HG03565 (cell line): ENCODE measurements around the gene TBX3.
A peak's percentile ranks its signal among the peaks of the same experiment; 100 is the strongest.
"Not testable (repeated sequence)": the region's sequence is repeated elsewhere in the genome, so short reads cannot be mapped to it uniquely, and the experiment has no call there.

Experiments
- ATAC-seq: cut with Tn5 transposase; IDR thresholded peaks from one replicate; pipeline ENCODE4 v1.9.1; 2021; ENCODE audit warnings: mild to moderate bottlenecking, moderate library complexity; ENCODE audit not compliant: unreplicated experiment

Gene TBX3

DNA sequence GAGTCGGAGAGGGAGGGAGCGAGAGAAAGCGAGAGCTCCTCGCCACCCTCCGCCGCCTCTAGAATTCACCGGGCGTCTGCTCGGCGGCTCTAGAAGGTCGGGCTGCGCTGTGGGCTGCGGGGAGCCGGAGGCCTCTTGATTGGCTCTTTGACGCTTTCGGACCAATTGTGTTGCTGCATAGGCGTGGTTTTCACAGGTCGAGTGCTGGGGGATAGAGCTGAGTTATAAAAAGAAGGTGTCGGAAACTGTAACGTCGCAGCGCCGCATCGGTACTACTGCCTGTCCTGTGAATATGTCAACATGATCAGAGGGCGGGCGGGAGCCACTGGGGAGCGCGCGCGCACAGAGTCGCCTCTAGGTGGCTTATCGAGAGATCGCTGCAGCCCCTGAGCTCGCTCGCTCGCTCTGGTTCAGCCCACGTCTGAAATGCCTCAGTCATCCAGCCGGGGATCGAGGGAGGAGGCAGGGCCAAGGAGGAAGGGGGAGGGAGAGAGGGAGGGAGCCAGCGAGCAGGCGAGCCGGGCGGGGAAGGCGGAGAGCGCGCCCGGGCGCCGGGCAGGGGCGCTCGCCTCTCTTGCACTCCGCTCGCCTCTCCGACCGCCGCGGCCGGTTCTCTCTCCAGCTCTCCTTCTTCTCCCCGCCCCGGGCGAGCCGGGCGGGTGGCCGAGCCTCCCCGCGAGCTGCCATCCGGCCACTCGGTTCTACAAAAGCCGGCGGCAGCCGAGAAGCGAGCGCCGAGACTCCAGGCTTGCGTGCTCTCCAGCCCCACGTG, at the start of gene TBX3:
TSS of gene TBX3 (minus strand) at position 78 of the 772 bp plus-strand sequence. CDS start 975 bp downstream, outside the sequence.
- peak; percentile 51 for ATAC-seq

DNA sequence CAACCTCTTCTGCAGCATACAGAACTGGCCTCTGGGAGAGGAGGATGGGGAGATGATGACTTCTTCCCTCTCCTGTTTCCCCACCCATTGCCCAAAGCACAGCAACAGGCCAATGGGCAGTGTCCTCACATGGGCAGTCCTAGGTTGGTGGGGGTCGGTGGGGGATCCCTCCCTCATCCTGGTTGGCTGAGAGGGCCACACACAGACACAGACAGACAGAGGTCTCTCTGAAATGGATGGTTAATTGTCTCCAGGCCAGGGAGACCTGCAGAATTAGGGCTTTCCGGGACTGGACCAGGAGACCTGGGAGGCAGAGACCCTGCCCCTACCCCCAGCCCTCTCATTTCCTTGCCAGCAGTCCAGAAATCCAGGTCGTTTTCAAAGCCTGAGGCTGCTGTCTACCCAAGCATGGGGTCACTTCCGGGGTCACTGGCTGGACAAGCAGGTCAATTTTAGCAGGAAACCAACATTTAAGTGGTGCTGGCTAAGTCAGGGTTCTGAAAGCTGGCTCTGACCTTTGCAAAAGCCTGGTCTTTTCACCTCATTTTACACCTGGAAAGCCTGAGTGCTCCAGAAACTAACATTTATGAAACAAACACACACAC, 48.6 kb upstream of the TBX3 start:
- no peak for ATAC-seq

DNA sequence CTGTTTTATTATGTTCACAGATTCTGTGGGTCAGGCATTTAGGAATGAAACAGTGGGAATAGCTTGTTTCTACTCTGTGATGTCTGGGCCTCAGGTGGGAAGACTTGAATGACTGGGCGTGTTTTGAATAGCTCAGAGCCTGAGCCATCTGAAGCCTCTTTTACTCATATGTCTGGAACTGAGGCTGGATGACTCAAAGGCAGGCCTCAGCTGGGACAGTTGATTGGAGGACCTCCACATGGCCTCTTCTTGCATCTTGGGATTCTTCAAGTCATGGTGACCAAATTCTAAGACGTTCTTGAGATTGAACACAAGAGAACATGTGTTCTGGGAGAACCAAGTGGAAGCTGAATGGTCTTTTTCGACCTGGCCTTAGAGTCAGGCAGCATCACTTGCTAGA, 45.8 kb upstream of the TBX3 start:
- ATAC-seq = no peak

DNA sequence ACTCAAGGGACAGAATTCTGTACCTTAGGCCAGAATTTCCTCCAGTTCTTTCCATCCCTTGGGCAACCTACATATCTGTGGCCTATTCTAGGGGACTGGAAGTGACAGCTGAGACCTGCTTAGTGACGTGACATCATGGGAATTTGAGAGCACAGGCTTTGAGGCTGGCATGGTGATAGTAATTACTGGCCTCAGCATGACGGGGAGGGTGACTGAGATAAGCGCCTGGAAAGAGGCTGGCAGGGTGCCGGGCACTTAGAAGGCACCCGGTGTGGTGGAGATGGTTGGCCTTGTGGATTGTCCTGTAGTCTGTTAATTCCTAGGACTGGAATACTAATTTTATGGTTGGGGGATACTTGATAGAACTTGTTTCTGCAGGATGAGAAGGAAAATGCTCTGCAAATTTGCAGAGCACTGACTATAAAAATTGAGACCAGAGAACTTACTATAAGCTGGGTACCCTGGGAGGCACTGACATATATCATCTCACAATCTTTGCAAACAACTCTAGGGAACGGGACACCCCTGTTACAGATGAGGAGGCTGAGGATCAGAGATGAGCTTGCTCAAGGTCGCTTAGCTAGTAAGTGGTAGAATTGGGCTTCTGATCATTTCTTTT, 42.2 kb upstream of the TBX3 start:
- ATAC-seq = no peak

DNA sequence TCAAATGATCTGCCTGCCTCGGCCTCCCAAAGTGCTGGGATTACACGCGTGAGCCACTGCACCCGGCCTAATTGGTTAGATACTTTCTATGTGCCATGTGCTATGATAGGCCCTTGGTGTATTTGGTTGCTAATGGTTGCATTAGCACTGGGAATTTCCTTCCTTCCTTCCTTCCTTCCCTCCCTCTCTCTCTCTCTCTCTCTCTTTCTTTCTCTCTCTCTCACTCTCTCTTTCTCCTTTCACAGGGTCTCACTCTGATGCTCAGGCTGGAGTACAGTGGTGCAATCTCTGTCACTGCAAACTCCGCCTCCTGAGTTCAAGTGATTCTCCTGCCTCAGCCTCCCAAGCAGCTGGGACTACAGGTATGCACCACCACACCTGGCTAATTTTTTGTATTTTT, 38.2 kb upstream of the TBX3 start:
- ATAC-seq = not testable (repeated sequence)

DNA sequence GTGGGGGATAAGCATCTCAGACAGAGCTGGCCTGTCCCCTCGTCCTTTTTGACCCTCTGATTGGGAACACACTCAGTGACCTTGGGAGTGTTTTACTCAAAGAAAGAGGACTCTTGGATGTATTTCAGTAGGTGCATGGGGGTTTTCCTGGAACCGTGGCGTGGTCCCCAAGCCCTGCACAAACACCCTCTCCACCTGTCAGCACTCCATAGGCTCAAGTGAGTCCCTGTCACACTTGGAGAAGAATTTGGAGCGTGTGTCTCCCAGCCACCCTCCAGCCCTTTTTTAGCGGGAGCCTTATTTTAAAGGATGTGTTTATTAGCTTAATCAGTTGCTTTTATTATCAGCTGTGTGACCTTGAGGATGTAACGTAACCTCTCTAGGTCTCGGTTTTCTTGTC, 37.3 kb upstream of the TBX3 start:
- ATAC-seq = no peak

DNA sequence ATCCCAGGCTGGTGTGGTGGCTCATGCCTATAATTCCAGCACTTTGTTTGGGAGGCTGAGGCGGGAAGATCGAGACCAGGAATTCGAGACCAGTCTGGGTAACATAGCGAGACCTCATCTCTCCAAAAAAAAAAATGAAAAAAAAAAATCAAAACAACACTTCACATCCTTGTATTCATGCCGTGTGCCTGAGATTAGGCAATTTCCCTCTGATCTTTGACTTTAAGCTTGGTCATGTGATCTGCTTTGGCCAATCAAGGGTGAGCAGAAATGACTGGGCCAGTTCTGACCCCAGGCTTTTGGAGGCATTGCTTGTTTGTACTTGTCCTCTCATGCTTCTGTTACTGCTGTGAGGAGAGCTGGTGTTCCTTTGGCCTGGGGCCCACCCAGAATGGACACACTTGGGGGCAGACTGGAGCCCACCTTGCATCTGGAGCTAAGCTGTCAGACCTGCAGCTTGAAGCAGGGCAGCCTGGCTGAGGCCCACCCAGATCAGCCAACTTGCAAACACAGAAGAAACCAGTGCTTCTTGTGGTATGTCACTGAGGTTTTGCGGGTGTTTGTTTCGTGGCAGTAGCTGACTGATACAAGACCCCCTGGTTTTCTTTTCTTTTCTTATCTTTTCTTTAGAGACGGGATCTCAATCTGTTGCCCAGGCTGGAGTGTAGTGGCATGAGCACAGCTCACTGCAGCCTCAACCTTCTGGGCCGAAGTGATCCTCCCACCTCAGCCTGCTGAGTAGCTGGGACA, 29.7 kb upstream of the TBX3 start:
- ATAC-seq = no peak

DNA sequence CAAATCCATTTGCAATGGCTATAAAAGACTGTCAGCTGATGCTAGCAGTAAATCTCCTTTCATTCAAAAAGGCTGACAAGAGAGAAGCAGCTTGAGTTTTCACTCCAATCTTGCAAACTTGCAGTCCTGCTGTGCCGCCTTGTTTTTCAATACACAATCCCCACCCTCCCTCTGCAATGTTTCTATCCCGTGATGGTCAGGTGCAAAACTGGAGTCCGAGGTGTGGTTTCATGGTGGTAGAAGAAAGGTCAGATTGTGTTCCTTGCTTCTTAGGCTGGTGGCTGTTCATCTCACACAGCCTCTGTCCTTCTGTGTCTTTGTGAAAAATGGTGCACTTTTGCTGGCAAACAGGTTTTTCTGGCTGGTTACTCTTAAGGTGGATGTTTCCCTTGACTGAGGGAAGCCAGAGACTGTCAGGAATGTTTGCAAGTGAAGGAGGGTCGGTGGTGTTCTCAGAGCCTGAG, 27.7 kb upstream of the TBX3 start:
- ATAC-seq = no peak

DNA sequence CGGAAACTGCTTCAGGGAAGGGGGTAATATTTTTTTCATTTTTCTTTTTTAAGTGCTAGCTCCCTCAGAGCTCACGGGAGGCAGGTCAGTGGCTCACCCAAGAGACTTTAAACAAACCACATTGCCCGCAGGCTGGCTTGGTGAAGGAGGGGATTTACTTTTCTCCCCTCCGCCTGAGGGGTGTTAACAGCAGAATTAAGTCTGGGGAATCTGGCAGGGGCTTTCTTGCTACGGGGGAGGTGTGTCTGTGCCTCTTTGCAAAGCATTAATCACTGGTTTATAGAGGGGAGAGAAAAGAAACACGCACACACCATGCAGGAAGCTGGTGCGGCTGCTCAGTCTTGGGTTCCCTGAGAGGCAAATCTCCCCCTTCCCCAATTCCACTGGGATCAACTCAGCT, 26.2 kb upstream of the TBX3 start:
- no peak for ATAC-seq

DNA sequence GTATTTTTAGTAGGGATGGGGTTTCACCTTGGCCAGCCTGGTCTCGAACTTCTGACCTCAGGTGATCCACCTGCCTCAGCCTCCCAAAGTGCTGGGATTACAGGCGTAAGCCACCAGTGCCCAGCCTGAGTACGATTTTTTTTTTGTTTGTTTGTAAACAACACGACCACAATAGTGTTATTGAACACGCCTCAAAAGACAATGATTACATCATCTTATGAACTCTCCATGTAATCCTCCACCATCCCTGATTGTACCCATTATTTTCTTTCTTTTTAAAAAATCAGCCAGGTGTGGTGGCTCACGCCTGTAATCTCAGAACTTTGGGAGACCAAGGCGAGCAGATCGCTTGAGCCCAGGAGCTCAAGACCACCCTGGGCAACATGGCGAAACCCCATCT, 25.1 kb upstream of the TBX3 start:
- no peak for ATAC-seq

DNA sequence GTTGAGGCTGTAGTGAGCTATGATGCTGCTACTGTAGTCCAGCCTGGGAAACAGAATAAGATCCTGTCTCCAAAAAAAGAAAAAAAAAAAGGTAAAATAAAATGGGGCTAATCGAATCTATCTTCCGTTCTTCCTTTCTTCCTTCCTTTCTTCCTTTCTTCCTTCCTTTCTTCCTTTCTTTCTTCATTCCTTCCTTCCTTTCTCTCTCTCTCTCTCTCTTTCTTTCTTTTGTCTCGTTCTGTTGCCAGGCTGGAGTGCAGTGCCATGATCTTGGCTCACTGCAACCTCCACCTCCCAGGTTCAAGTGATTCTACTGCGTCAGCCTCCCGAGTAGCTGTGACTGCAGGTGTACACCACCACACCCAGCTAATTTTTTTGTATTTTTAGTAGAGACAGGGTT, 24.6 kb upstream of the TBX3 start:
- not testable (repeated sequence) for ATAC-seq

DNA sequence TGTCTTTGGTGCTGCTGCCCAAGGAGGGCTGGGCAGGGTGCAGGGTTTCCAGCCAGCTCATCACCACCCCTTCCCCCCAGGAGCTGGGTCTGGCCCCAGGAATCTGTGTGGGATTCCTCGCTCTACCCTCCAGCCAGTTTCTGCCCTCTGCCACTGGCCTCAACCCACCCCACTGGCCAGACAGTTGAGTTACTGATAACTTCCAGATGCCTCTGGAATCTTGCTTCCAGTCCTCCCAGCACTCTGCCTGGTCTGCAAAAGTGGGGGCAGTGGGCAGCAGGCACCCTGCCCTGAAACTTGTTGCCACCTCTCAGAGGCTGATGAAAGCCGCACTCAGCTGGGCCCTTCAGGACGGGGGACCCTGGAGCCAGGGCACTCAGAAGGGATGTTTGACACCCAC, 20.1 kb upstream of the TBX3 start:
- no peak for ATAC-seq

DNA sequence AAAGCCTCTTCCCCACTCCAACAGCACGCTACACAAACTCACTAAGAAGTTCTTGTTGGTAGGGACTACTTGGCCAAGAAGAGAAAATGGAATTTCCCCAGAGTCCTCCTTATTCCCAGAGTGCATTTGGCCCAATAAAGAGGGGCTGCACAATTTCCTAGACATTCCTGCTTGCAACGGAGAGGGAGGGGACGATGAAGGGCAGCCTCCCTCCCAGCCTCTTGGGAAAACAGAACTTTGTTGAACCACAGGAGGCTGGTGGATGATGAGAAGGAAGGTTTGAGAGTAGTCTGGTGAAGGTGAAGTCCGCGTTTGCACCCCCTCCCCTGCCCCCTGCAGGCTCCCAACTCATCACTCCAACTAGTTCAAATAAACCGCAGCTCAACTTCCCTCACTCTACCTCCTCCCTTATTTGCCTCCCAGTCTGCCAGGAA, 19.1 kb upstream of the TBX3 start:
- no peak for ATAC-seq

DNA sequence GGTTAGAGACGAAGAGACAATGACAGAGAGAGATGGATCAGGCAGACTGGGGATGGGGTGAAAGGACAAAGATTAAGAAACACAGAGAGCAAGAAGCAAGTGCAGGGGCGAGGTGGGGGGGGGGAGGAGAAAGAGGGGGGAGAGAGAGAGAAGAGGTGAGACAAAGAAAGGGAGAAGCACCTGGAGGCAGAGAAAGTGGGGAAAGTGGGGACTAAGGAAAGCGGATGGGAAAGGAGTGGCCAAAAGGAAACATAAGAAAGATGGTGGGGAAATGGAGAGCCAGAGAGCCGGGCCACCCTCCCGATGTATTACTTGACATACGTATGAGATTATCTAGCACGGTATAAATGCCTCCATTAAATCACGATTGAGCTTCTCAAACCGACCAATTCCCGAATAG, 18.5 kb upstream of the TBX3 start:
- ATAC-seq = no peak

DNA sequence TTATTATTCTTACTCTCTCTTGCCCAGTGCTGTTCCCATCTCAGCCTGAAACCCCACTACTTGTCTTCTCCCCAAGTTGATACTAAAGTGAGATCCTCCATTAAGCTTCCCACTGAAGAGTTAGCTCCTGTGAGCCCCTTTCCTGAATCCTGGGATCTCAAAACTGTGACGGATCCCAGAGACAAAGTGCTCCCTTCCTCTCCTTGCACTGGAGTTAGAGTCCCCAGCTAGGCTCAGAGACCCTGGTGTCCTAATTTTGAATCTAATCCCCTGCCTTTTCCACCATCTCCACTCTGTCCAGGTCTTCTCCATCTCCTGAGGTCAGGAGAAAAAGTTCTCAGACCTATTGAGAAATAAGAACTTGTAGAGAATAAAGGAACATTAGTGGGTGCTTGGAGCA, 17.6 kb upstream of the TBX3 start:
- ATAC-seq = no peak

DNA sequence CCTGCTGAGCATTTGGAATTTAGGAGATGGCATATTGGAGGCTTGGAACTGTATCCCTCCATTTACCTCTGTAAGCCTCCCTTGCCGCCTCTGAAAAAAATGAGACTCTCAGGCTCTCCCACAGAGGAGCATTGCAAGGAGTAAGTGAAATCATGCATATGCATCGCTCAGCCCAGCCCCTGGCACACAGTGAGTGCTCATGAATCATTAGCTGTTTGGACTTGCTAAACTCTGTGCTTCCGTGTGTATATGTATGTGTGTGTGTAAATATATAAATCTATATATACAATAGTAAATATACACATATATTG, 17.1 kb upstream of the TBX3 start:
- ATAC-seq = no peak

DNA sequence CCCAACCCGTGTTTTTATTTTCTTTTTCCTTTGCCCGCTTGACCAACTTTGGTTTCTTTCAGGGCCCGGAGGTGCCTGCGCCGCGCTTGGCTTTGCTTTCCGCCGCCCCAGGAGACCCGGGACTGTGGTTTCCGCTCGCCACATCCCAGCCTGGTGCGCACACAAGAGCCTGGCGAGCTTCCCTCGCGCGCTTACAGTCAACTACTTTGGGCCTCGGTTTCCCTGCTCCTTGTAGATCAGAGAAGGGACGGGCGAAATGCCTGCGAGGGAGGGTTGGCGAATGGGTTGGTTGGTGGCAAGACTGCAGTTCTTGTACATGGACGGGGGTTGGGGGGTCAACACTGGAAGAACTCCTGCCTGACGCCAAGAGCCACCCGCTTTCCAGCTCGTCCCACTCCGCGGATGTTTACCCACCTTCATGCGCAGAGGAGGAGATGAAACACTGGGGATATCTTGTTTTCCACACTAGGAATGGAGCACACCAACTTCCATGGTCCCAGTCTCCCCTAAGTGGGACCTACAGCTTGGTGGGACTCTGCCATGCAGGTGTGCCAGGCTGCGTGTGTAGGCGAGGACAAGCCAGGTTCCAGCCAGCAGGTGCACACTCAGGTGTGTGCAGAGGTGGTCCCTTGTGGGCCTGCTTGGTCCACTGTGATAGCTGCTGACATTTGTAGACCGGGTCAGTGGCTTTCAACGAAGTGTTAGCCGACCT, 16.6 kb upstream of the TBX3 start:
- ATAC-seq = no peak

DNA sequence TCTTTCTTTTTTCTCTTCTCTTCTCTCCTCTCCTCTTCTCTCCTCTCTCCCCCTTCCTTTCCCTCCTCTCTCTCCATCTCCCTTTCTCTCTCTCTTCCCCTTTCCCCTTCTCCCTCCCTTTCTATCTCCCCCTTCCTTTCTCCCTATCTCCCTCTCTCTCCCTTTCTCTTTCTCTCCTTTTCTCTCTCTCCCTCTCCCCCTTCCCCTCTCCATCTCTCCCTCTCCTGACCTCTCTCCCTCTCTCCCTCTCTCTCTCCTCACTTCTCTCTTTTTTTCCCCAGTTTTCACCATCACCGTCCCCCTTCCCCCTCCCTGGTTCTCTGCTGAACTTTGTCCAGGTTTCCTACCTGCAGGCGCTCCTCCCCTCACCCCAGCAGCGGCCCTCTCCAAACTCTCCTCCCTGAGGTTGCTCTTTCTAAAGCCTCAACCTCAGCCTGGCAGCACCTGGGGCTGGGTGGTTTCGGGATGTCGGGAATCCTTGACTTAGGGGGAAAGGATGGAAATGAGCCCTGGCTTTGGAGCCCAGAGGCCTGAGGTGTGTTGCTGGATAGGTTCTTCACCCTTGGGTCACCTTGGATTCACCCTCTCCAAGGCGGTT, 14.7 kb upstream of the TBX3 start:
- no peak for ATAC-seq

DNA sequence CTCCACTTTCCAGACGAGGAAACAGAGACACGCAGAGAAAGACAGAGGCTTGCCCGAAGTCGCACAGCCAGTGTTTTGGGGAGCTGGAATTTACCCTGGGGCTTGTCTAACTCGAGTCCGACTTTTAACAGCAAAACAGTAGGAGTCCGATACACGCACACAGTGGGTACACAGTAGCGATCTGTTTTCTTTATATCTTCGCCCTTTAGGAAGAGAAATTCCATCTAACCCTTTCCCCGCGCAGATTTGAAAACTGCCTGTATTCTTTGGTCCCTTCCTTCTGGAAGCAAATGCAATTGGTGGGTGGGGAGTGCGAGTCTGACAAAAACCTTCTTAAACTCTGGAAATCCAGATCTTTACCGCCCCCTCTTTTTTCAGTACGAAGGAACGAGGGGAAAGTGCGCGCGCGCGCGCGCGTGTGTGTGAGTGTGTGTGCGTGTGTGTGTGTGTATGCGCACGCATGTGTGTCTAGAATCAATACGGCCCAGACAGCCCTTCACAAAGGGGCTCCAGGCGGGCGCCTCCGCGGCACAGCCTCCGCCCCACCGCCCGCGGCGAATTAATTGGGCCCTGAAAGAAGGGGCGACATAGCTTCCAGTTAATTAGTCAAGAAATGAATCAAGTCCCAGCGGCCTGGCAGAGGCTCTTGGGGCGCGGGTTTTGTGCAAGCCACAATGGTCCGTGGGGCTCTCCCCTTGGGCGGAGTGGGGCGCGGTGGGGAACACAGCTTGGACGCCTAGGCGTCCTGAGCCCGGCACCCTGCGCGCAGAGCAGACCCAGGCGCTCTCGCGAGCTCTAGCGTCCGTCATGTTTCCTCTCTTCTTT, 14.0 kb upstream of the TBX3 start:
- ATAC-seq = no peak

DNA sequence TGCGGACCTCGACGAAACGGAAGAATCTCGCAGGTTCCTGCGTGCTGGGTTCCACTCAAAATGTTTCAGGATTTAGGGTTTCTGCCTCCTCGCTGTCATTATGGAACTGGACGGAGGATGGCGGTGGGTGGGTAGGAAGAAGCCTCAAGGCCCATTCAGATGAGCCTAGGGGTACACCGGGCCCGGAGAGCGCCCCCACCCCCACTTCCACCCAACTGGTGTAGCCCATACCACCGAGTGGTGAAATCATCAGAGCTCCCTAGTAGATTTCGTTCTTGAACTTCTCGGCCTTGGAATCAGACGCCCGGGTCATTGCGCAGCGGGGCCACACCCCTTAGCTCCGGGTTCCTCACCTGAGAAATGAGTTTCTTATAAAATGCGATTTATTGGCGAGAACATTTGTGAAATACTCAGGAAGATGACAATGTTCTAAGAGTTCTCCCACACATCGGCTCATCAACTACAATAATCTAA, 13.3 kb upstream of the TBX3 start:
- ATAC-seq = no peak
